H1 (cell line): Measurements from ENCODE around the gene IRAK4. TPM values are rescaled to one million over a fixed set of nuclear protein-coding genes. Genes with fewer than 3 reads are reported as not detected.

ENCODE experiments used
- CTCF ChIA-PET: fragments of 300-600 bp; sonication (Branson Sonifier 250); formaldehyde crosslinking; loops from one replicate; lab custom pipeline; 2021; ENCODE audit not compliant: partially characterized antibody; lab: Charles Lee
- POLR2A ChIA-PET: fragments of 300-600 bp; sonication (Branson Sonifier 250); formaldehyde crosslinking; loops from one replicate; lab custom pipeline; 2021; ENCODE audit warnings: inconsistent platforms; ENCODE audit not compliant: partially characterized antibody; lab: Charles Lee
- DNase-seq, 2 experiments: peaks; one replicate each; pipeline versions ENCODE4 v3.0.0 to v3.0.0-alpha.2; 2010 to 2022; ENCODE audit warnings: low spot score in 2 of 2, low read depth in 1 of 2, mixed read lengths in 1 of 2
- FAIRE-seq: peaks from 2 replicates; lab custom pipeline; 2011; peaks lifted over from hg19 to GRCh38; lab: Jason Lieb, UNC
- H2AFZ ChIP-seq: 2 replicates; pipeline ENCODE4 v1.8.1; 2012; ENCODE audit warnings: low read length, inconsistent platforms
- H2AK5ac ChIP-seq: 2 replicates; pipeline ENCODE4 v1.6.1; 2013; ENCODE audit warnings: low read depth, low read length
- H2BK120ac ChIP-seq: replicated peaks from 2 replicates; pipeline ENCODE3; 2013; ENCODE audit warnings: low read depth, low read length, inconsistent platforms
- H2BK12ac ChIP-seq: 2 replicates; pipeline ENCODE4 v1.6.1; 2013; ENCODE audit warnings: low read depth, low read length
- H2BK15ac ChIP-seq: 2 replicates; pipeline ENCODE4 v1.6.1; 2013; ENCODE audit warnings: low read length
- H2BK20ac ChIP-seq: 2 replicates; pipeline ENCODE4 v1.6.1; 2013; ENCODE audit warnings: low read length
- H2BK5ac ChIP-seq: 2 replicates; pipeline ENCODE4 v1.6.1; 2013; ENCODE audit warnings: low read depth, low read length
- H3K14ac ChIP-seq: 2 replicates; pipeline ENCODE4 v1.6.1; 2013; ENCODE audit warnings: inconsistent platforms; ENCODE audit not compliant: insufficient read length
- H3K18ac ChIP-seq: 2 replicates; pipeline ENCODE4 v1.6.1; 2013; ENCODE audit warnings: low read length; ENCODE audit errors: extremely low read depth
- H3K23ac ChIP-seq: 2 replicates; pipeline ENCODE4 v1.6.1; 2013; ENCODE audit warnings: inconsistent platforms; ENCODE audit not compliant: insufficient read length
- H3K23me2 ChIP-seq: 2 replicates; pipeline ENCODE4 v1.6.1; 2013; ENCODE audit warnings: low read depth, low read length
- H3K27ac ChIP-seq: 2 replicates; pipeline ENCODE4 v1.6.1; 2011; ENCODE audit warnings: low read depth, low read length, inconsistent platforms
- H3K27me3 ChIP-seq, 4 experiments: replicated peaks in 1 of 4; 1 replicate in 1 of 4; 2 replicates in 3 of 4; pipeline versions ENCODE4 v1.6.1 to v1.8.1; 2011 to 2013; ENCODE audit warnings: low read length in 3 of 4, mild to moderate bottlenecking in 3 of 4, inconsistent platforms in 2 of 4, mixed read lengths in 2 of 4, moderate library complexity in 1 of 4; ENCODE audit not compliant: control insufficient read depth in 3 of 4, insufficient read depth in 3 of 4; ENCODE audit errors: extremely low read depth in 1 of 4
- H3K36me3 ChIP-seq, 4 experiments: 2 replicates each; pipeline versions ENCODE4 v1.6.1 to v1.8.1; 2011 to 2013; ENCODE audit warnings: mild to moderate bottlenecking in 4 of 4, low read length in 3 of 4, moderate library complexity in 2 of 4, control low read depth in 1 of 4, inconsistent platforms in 1 of 4; ENCODE audit not compliant: insufficient read depth in 4 of 4, control insufficient read depth in 2 of 4
- H3K4ac ChIP-seq: replicated peaks from 2 replicates; pipeline ENCODE3; 2013; ENCODE audit warnings: low read length, low read depth, mixed read lengths, inconsistent platforms; ENCODE audit not compliant: insufficient read length
- H3K4me1 ChIP-seq, 4 experiments: replicated peaks in 1 of 4; 1 replicate in 1 of 4; 2 replicates in 3 of 4; pipeline versions ENCODE4 v1.6.1 to v1.8.1; 2011 to 2013; ENCODE audit warnings: low read length in 3 of 4, inconsistent platforms in 2 of 4, mixed read lengths in 1 of 4; ENCODE audit not compliant: insufficient read depth in 4 of 4, control insufficient read depth in 3 of 4
- H3K4me2 ChIP-seq, 2 experiments: 2 replicates each; pipeline versions ENCODE4 v1.6.1 to v1.8.1; 2011 to 2013; ENCODE audit warnings: low read depth in 2 of 2, low read length in 2 of 2, control low read depth in 1 of 2, inconsistent platforms in 1 of 2, mild to moderate bottlenecking in 1 of 2; ENCODE audit not compliant: insufficient read depth in 1 of 2
- H3K4me3 ChIP-seq, 4 experiments: fragments of 200-600, 300-600 bp in 1 of 4; sonication (generic), shearing (Covaris generic), sonication (Bioruptor Twin) in 1 of 4; 2 replicates each; pipeline versions ENCODE4 v1.5.1 to v1.8.1; 2011 to 2016; ENCODE audit warnings: low read length in 4 of 4, low read depth in 3 of 4, control low read depth in 2 of 4, inconsistent platforms in 2 of 4, mild to moderate bottlenecking in 2 of 4, mixed read lengths in 1 of 4, moderate library complexity in 1 of 4; ENCODE audit not compliant: insufficient read depth in 2 of 4; ENCODE audit errors: extremely low read depth in 1 of 4
- H3K56ac ChIP-seq: replicated peaks from 2 replicates; pipeline ENCODE3; 2013; ENCODE audit warnings: low read depth, mild to moderate bottlenecking, mixed read lengths, low read length, inconsistent platforms; ENCODE audit not compliant: insufficient read length
- H3K79me1 ChIP-seq: 2 replicates; pipeline ENCODE4 v1.6.1; 2013; ENCODE audit warnings: low read depth, low read length, control low read depth
- H3K79me2 ChIP-seq, 2 experiments: 2 replicates each; pipeline versions ENCODE4 v1.6.1 to v1.8.1; 2012 to 2013; ENCODE audit warnings: low read length in 2 of 2, mild to moderate bottlenecking in 2 of 2, inconsistent platforms in 1 of 2; ENCODE audit not compliant: insufficient read depth in 2 of 2, control insufficient read depth in 1 of 2
- H3K9ac ChIP-seq, 4 experiments: replicated peaks in 1 of 4; 1 replicate in 1 of 4; 2 replicates in 3 of 4; pipeline versions ENCODE4 v1.6.1 to v1.8.1; 2011 to 2013; ENCODE audit warnings: low read depth in 3 of 4, low read length in 3 of 4, control low read depth in 2 of 4, mild to moderate bottlenecking in 2 of 4, moderate library complexity in 2 of 4, inconsistent platforms in 1 of 4; ENCODE audit errors: extremely low read depth in 1 of 4
- H3K9me3 ChIP-seq, 2 experiments: 2 replicates each; pipeline versions ENCODE4 v1.6.1 to v1.8.1; 2012 to 2013; ENCODE audit warnings: mild to moderate bottlenecking in 2 of 2, moderate library complexity in 2 of 2, control low read depth in 1 of 2, inconsistent platforms in 1 of 2, low read depth in 1 of 2, low read length in 1 of 2, mixed read lengths in 1 of 2; ENCODE audit not compliant: insufficient read depth in 2 of 2
- H4K20me1 ChIP-seq, 2 experiments: replicated peaks in 1 of 2; 2 replicates each; pipeline versions ENCODE3 to v1.8.1; 2011 to 2013; ENCODE audit warnings: inconsistent platforms in 2 of 2, low read length in 2 of 2, mild to moderate bottlenecking in 1 of 2; ENCODE audit not compliant: insufficient read depth in 2 of 2, control insufficient read depth in 1 of 2
- H4K5ac ChIP-seq: 2 replicates; pipeline ENCODE4 v1.6.1; 2013; ENCODE audit warnings: low read length, low read depth, mixed read lengths, inconsistent platforms; ENCODE audit not compliant: insufficient read length
- H4K8ac ChIP-seq: 2 replicates; pipeline ENCODE4 v1.8.0; 2013; ENCODE audit warnings: mild to moderate bottlenecking, moderate library complexity, low read length, inconsistent platforms; ENCODE audit not compliant: insufficient read depth; ENCODE audit errors: extremely low read depth
- H4K91ac ChIP-seq: replicated peaks from 2 replicates; pipeline ENCODE3; 2013; ENCODE audit warnings: low read length, mixed read lengths, inconsistent platforms; ENCODE audit not compliant: insufficient read length
- BACH1 ChIP-seq: IDR thresholded peaks from 2 replicates; pipeline ENCODE4 v1.6.1; 2012; ENCODE audit warnings: low read length, improper control_type of control experiment
- BRCA1 ChIP-seq: IDR thresholded peaks from 2 replicates; pipeline ENCODE4 v1.6.1; 2012; ENCODE audit warnings: low read depth, low read length, improper control_type of control experiment
- CREB1 ChIP-seq: IDR thresholded peaks from 2 replicates; pipeline ENCODE4 v1.6.1; 2012; ENCODE audit warnings: inconsistent platforms
- GABPA ChIP-seq: IDR thresholded peaks from 2 replicates; pipeline ENCODE4 v1.6.1; 2011; ENCODE audit warnings: mild to moderate bottlenecking, low read length, moderate library complexity, borderline replicate concordance; ENCODE audit not compliant: insufficient read depth
- HDAC2 ChIP-seq, 2 experiments: fragments of 300-600 bp in 1 of 2; sonication (generic) in 1 of 2; IDR thresholded peaks; 2 replicates each; pipeline ENCODE4 v1.6.1; 2011 to 2012; ENCODE audit warnings: low read depth in 2 of 2, low read length in 2 of 2, mild to moderate bottlenecking in 2 of 2, moderate library complexity in 2 of 2, borderline replicate concordance in 1 of 2, inconsistent platforms in 1 of 2
- JUN ChIP-seq: IDR thresholded peaks from 2 replicates; pipeline ENCODE4 v1.6.1; 2011; ENCODE audit warnings: low read depth, mild to moderate bottlenecking, improper control_type of control experiment, low read length
- KDM4A ChIP-seq: IDR thresholded peaks from one replicate; pipeline ENCODE4 v1.7.1; 2012; ENCODE audit warnings: low read depth, mild to moderate bottlenecking, moderate library complexity, low read length, inconsistent platforms; ENCODE audit not compliant: severe bottlenecking
- RAD21 ChIP-seq, 2 experiments: IDR thresholded peaks in 1 of 2; conservative IDR thresholded peaks in 1 of 2; 2 replicates each; pipeline ENCODE4 v1.6.1; 2011; ENCODE audit warnings: low read depth in 2 of 2, low read length in 2 of 2, improper control_type of control experiment in 1 of 2, inconsistent platforms in 1 of 2, mild to moderate bottlenecking in 1 of 2, moderate library complexity in 1 of 2
- RBBP5 ChIP-seq: IDR thresholded peaks from 2 replicates; pipeline ENCODE4 v1.7.1; 2012; ENCODE audit warnings: low read depth, mild to moderate bottlenecking, inconsistent platforms, low read length, moderate library complexity, borderline replicate concordance
- RFX5 ChIP-seq: IDR thresholded peaks from 2 replicates; pipeline ENCODE4 v1.6.1; 2011; ENCODE audit warnings: low read depth, low read length, improper control_type of control experiment, borderline replicate concordance
- RXRA ChIP-seq: IDR thresholded peaks from 2 replicates; pipeline ENCODE4 v1.6.1; 2011; ENCODE audit warnings: low read depth, mild to moderate bottlenecking, low read length, moderate library complexity; ENCODE audit not compliant: insufficient read depth
- SP1 ChIP-seq: IDR thresholded peaks from 2 replicates; pipeline ENCODE4 v1.6.1; 2011; ENCODE audit warnings: low read depth, low read length
- WGBS, 2 experiments: shearing (Covaris generic) in 1 of 2; methylation state at CpG; one replicate each; pipeline versions ENCODE4 v1.1.6 to v1.1.7; 2013 to 2015; ENCODE audit warnings: low lambda C conversion rate in 2 of 2, mixed read lengths in 2 of 2, inconsistent platforms in 1 of 2, low coverage in 1 of 2, missing lambda C conversion rate in 1 of 2; ENCODE audit not compliant: insufficient replicate concordance in 2 of 2, insufficient coverage in 1 of 2, insufficient read length in 1 of 2; ENCODE audit errors: extremely low coverage in 1 of 2, missing lambda C conversion rate in 1 of 2; 5-methylcytosine and 5-hydroxymethylcytosine counted together
- polyA plus RNA-seq, 7 experiments: library from polyadenylated mRNA; depleted of rRNA in 3 of 7; stranded (reverse) in 5 of 7; unstranded in 2 of 7; fragments of >200 nt in 5 of 7; fragments of 200-250 nt in 2 of 7; gene quantifications; 1 replicate in 5 of 7; 2 replicates in 1 of 7; 4 replicates in 1 of 7; pipeline versions ENCODE4 v1.2.1 to v1.2.3, GENCODE V29; 2011 to 2013; ENCODE audit warnings: missing spikeins in 2 of 7, mixed read lengths in 2 of 7
- total RNA-seq: library from RNA; stranded (reverse); fragmentation: NEBNext Ultra II Directional; extraction: Animal tissue kit (Norgen Biotek cat#: 25700); gene quantifications from 2 replicates; pipeline ENCODE4 v1.2.1, GENCODE V29; 2021
- TF ChIP-seq, protein P1 (sequence below): IDR thresholded peaks from 2 replicates; pipeline ENCODE4 v1.6.1; 2012; ENCODE audit warnings: inconsistent platforms

The IRAK4 gene
- total and polyA plus RNA-seq, 2 of the 8 experiments (the other 6 are each of a cell fraction or from before 2014, with no cell fraction given), result 2.3 to 7.7 TPM

DNA sequence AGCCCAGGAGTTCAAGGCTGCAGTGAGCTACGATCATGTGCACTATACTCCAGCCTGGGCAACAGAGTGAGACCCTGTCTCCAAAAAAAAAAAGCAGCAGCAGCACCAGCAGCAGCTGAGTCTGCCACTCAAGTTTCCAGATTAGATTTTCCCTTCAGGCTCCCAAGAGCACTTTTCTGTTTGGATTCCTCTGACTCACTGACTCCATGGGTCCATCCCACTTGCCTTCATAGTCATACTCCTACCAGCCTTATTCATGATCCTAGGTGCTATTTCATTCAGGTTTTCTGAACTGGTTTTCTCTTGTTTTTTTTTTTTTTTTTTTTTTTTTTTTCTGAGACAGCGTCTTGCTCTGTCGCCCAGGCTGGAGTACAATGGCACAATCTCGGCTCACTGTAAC lies 54.2 kb downstream of the IRAK4 start:
- CTCF ChIA-PET, result no interaction called here

More for the DNA sequence above, 54.2 kb downstream of the IRAK4 start:
- H3K9ac ChIP-seq, result no peak overlapping the region
- H2BK120ac ChIP-seq, result no peak overlapping the region
- no peak overlapping the region for H3K4ac ChIP-seq
- no peak for TF ChIP-seq SP1
- TF ChIP-seq CREB1, result no peak
- no peak for TF ChIP-seq KDM4A
- no peak for TF ChIP-seq BACH1
- TF ChIP-seq, protein P1, sequence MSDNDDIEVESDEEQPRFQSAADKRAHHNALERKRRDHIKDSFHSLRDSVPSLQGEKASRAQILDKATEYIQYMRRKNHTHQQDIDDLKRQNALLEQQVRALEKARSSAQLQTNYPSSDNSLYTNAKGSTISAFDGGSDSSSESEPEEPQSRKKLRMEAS, result no peak
- TF ChIP-seq RBBP5, result no peak
- TF ChIP-seq JUN, result no peak
- no peak for TF ChIP-seq RXRA
- TF ChIP-seq GABPA, result no peak
- TF ChIP-seq BRCA1, result no peak
- no peak for TF ChIP-seq RAD21 (IDR thresholded peaks at IDR 0.05 in 1 of 2, conservative IDR thresholded peaks at IDR 0.05 in 1 of 2; ENCODE audit: low read depth in 2 of 2, low read length in 2 of 2)
- no peak for TF ChIP-seq HDAC2 (IDR thresholded peaks at IDR 0.05; ENCODE audit: borderline replicate concordance in 1 of 2, low read depth in 2 of 2, low read length in 2 of 2)
- TF ChIP-seq RFX5, result no peak
- no peak overlapping the region for H2BK20ac ChIP-seq
- no peaks in the 10 kb centered on the region for H3K79me2 ChIP-seq
- POLR2A ChIA-PET, result interaction anchor here (1.2 to 4.5 kb wide), 2 partner anchors 7 to 19 kb away, joined by 4 to 24 read pairs; partner anchors contain the start of gene TWF1
- no peak overlapping the region for H3K14ac ChIP-seq
- no peaks in the 10 kb centered on the region for H4K20me1 ChIP-seq
- H2AK5ac ChIP-seq, result no peak overlapping the region
- H3K79me1 ChIP-seq, result no peaks in the 10 kb centered on the region
- WGBS, 2 experiments, result 86% methylated on average over 2 of the region's 4 CpGs; no CpG with 5 or more reads in 1 of the 2 experiments
- H3K23ac ChIP-seq, result no peak overlapping the region
- H3K18ac ChIP-seq, result no peak overlapping the region
- no peak overlapping the region for H4K8ac ChIP-seq
- H2BK5ac ChIP-seq, result no peak overlapping the region
- H3K4me1 ChIP-seq, result peaks cover 0 to 5% (median 1%) of the 10 kb centered on the region in 4 experiments; a peak in 1 of 7 replicates
- H4K91ac ChIP-seq, result no peak overlapping the region
- peaks cover 3% of the 10 kb centered on the region; the same call in 1 of the 2 replicates for H3K23me2 ChIP-seq
- H2BK15ac ChIP-seq, result no peak overlapping the region
- no peak overlapping the region for H3K27ac ChIP-seq
- no peak overlapping the region for H2AFZ ChIP-seq
- no peak overlapping the region for H3K4me3 ChIP-seq
- H2BK12ac ChIP-seq, result no peak overlapping the region
- H3K9me3 ChIP-seq, result no peaks in the 10 kb centered on the region
- H4K5ac ChIP-seq, result no peak overlapping the region
- no peak for FAIRE-seq
- H3K36me3 ChIP-seq, result no peaks in the 10 kb centered on the region
- H3K56ac ChIP-seq, result no peak overlapping the region
- H3K27me3 ChIP-seq, result no peaks in the 10 kb centered on the region
- DNase-seq, result no peak
- no peak overlapping the region for H3K4me2 ChIP-seq
